WTC11 (cell line): ENCODE results near the gene SLC25A48. TPM values are rescaled to one million over a fixed set of nuclear protein-coding genes. Genes with fewer than 3 reads are reported as not detected.

Experiments
- ATAC-seq: fragments of 200-7000 bp; cut with Tn5 transposase; 2 replicates; pipeline ENCODE4 v1.10.0; 2021; ENCODE audit warnings: mild to moderate bottlenecking, moderate library complexity
- CTCF ChIA-PET: fragments of 300-600 bp; sonication (Branson Sonifier 250); formaldehyde crosslinking; loops from one replicate; lab custom pipeline; 2021; ENCODE audit warnings: antibody characterized with exemption; lab: Charles Lee
- POLR2A ChIA-PET: fragments of 350-600 bp; sonication (Branson Sonifier 250); formaldehyde crosslinking; loops from one replicate; lab custom pipeline; 2021; ENCODE audit warnings: antibody characterized with exemption; lab: Charles Lee
- DNase-seq: peaks from one replicate; pipeline ENCODE4 v3.0.0; 2021; ENCODE audit warnings: low spot score
- H3K27ac Mint-ChIP-seq: 2 replicates; pipeline ENCODE4 v1.8.0; 2021; ENCODE audit warnings: mixed read lengths
- H3K27me3 Mint-ChIP-seq: 2 replicates; pipeline ENCODE4 v1.8.0; 2021; ENCODE audit warnings: low read depth, mild to moderate bottlenecking, moderate library complexity, mixed read lengths
- H3K36me3 Mint-ChIP-seq: 2 replicates; pipeline ENCODE4 v1.8.0; 2021; ENCODE audit warnings: mixed read lengths
- H3K4me1 Mint-ChIP-seq: 2 replicates; pipeline ENCODE4 v1.8.0; 2022; ENCODE audit warnings: mixed read lengths
- H3K4me3 Mint-ChIP-seq: 2 replicates; pipeline ENCODE4 v1.8.0; 2021; ENCODE audit warnings: mild to moderate bottlenecking, moderate library complexity, mixed read lengths
- H3K9me3 Mint-ChIP-seq: 2 replicates; pipeline ENCODE4 v1.8.0; 2021; ENCODE audit warnings: mixed read lengths
- ATF2 ChIP-seq: sonication (generic); formaldehyde crosslinking; IDR thresholded peaks from 2 replicates; pipeline ENCODE4 v1.8.1; 2022; ENCODE audit warnings: low read depth, missing genetic modification reagents, borderline replicate concordance
- E2F1 ChIP-seq: sonication (generic); formaldehyde crosslinking; IDR thresholded peaks from 2 replicates; pipeline ENCODE4 v1.8.0; 2022; ENCODE audit warnings: mild to moderate bottlenecking, missing genetic modification reagents
- EMX1 ChIP-seq: fragments of 250-450 bp; sonication (Bioruptor Pico); IDR thresholded peaks from 2 replicates; pipeline ENCODE4 v1.8.0; 2021; ENCODE audit warnings: mild to moderate bottlenecking
- ETV6 ChIP-seq: sonication (generic); formaldehyde crosslinking; IDR thresholded peaks from 2 replicates; pipeline ENCODE4 v1.8.1; 2022; ENCODE audit warnings: mild to moderate bottlenecking, missing genetic modification reagents
- IRF1 ChIP-seq: sonication (generic); formaldehyde crosslinking; IDR thresholded peaks from 2 replicates; pipeline ENCODE4 v1.8.0; 2023; ENCODE audit warnings: missing genetic modification reagents
- IRF2 ChIP-seq: sonication (generic); formaldehyde crosslinking; IDR thresholded peaks from 2 replicates; pipeline ENCODE4 v1.8.0; 2022; ENCODE audit warnings: low read depth, missing genetic modification reagents, borderline replicate concordance
- RORB ChIP-seq: fragments of 250-450 bp; sonication (Bioruptor Pico); IDR thresholded peaks from 2 replicates; pipeline ENCODE4 v1.9.0; 2021; ENCODE audit warnings: mild to moderate bottlenecking
- SMAD4 ChIP-seq: sonication (generic); formaldehyde crosslinking; IDR thresholded peaks from 2 replicates; pipeline ENCODE4 v1.8.0; 2022; ENCODE audit warnings: mild to moderate bottlenecking, missing genetic modification reagents
- TEAD4 ChIP-seq: sonication (generic); formaldehyde crosslinking; IDR thresholded peaks from 2 replicates; pipeline ENCODE4 v1.8.0; 2022; ENCODE audit warnings: mild to moderate bottlenecking, missing genetic modification reagents
- ZNF121 ChIP-seq: sonication (generic); formaldehyde crosslinking; IDR thresholded peaks from 2 replicates; pipeline ENCODE4 v1.8.0; 2023; ENCODE audit warnings: missing genetic modification reagents
- ZNF232 ChIP-seq: sonication (generic); formaldehyde crosslinking; IDR thresholded peaks from 2 replicates; pipeline ENCODE4 v1.8.0; 2022; ENCODE audit warnings: mild to moderate bottlenecking, missing genetic modification reagents
- ZNF532 ChIP-seq: fragments of 250-450 bp; sonication (Bioruptor Pico); IDR thresholded peaks from 2 replicates; pipeline ENCODE4 v1.9.0; 2021; ENCODE audit warnings: mild to moderate bottlenecking, borderline replicate concordance
- total RNA-seq: library from RNA; stranded (reverse); gene quantifications from 3 replicates; pipeline ENCODE4 v1.2.3, GENCODE V29; 2021
- TF ChIP-seq, protein P1 (sequence below): sonication (generic); formaldehyde crosslinking; conservative IDR thresholded peaks from 2 replicates; pipeline ENCODE4 v1.8.1; 2023; ENCODE audit warnings: mild to moderate bottlenecking, low read depth, missing genetic modification reagents, moderate library complexity
- TF ChIP-seq, protein P2 (sequence below): sonication (generic); formaldehyde crosslinking; IDR thresholded peaks from 2 replicates; pipeline ENCODE4 v1.8.1; 2022; ENCODE audit warnings: mild to moderate bottlenecking, moderate library complexity, missing genetic modification reagents
- TF ChIP-seq, protein P3 (sequence below): sonication (generic); formaldehyde crosslinking; IDR thresholded peaks from 2 replicates; pipeline ENCODE4 v1.8.1; 2022; ENCODE audit warnings: missing genetic modification reagents, borderline replicate concordance
- TF ChIP-seq, protein P4 (sequence below): fragments of 250-450 bp; sonication (Bioruptor Pico); conservative IDR thresholded peaks from 2 replicates; pipeline ENCODE4 v1.9.0; 2021; ENCODE audit warnings: mild to moderate bottlenecking
- TF ChIP-seq, protein P5 (sequence below): sonication (generic); formaldehyde crosslinking; IDR thresholded peaks from 2 replicates; pipeline ENCODE4 v1.8.0; 2022; ENCODE audit warnings: mild to moderate bottlenecking, missing genetic modification reagents

SLC25A48 gene
- total RNA-seq, 1 experiment from 2014 or later = 1.1 TPM

DNA sequence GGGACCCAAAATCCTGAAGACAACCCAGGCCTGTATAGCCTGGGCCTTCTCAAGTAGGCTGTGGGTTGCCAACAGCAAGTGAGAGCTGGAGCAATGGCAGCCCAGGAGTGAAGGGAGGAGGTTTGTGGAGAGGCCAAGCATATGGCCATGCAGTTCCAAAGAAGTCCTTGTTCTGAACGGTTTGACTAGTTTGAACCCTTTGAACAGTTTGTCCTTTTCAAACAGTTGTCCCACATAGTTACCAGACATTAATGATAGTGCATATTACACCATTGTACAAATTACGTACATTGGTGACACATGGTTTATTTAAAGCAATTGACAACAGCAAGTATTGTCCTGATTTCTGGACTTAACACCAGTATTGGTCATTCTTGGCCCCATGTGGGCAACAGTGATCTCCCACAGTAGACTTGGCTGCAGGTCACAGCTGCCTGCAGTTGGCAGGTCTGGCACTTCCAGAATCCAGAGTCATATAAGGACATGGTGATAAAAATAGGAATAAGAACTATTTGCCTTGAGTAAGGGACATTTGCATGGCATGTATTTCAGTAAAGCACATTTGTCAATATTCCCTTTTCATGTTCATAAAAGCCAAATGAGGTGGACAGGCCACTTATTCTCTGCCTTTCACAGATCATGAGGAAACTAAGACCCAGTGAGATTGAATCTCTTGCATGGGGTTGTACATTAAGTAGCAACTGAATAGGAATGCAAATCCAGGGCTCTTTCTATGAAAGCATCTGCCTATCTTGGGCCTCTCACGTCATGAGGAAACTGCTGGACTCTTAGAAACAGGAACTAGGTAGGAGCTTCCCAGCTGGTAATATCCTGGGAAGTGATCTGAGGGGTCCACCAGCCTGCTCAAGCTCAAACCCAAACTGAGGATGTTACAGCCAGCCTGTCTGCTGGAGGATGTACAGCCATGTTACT is 30.3 kb downstream of the SLC25A48 start (continued):
- no peak for TF ChIP-seq ZNF532
- TF ChIP-seq ZNF232 (CRISPR knock-in tag) = no peak
- no peak for TF ChIP-seq E2F1 (CRISPR knock-in tag)

DNA sequence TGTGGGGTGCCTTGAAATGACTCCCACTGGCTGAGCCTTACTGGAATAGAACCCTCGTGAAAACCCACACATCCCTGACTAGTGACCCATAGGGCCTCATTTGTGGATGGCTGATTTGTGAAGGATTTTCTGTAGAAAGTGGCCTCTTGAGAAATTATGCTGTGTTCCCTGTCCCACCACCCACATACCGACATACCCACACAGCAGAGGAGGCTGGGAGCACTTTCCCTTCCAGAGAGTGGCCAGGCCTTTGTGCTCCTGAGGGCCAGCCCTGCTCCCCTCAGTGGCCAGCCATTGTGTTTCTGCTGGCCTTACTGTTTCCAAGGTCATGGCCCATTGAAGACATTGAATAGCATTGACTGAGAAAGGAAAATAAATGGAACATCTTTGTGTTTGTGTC is 31.6 kb downstream of the SLC25A48 start:
- ChIA-PET CTCF (no interaction called here), POLR2A (no interaction called here)
- TF ChIP-seq, protein P1, sequence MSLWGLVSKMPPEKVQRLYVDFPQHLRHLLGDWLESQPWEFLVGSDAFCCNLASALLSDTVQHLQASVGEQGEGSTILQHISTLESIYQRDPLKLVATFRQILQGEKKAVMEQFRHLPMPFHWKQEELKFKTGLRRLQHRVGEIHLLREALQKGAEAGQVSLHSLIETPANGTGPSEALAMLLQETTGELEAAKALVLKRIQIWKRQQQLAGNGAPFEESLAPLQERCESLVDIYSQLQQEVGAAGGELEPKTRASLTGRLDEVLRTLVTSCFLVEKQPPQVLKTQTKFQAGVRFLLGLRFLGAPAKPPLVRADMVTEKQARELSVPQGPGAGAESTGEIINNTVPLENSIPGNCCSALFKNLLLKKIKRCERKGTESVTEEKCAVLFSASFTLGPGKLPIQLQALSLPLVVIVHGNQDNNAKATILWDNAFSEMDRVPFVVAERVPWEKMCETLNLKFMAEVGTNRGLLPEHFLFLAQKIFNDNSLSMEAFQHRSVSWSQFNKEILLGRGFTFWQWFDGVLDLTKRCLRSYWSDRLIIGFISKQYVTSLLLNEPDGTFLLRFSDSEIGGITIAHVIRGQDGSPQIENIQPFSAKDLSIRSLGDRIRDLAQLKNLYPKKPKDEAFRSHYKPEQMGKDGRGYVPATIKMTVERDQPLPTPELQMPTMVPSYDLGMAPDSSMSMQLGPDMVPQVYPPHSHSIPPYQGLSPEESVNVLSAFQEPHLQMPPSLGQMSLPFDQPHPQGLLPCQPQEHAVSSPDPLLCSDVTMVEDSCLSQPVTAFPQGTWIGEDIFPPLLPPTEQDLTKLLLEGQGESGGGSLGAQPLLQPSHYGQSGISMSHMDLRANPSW (CRISPR knock-in tag) = no peak
- TF ChIP-seq, protein P2, sequence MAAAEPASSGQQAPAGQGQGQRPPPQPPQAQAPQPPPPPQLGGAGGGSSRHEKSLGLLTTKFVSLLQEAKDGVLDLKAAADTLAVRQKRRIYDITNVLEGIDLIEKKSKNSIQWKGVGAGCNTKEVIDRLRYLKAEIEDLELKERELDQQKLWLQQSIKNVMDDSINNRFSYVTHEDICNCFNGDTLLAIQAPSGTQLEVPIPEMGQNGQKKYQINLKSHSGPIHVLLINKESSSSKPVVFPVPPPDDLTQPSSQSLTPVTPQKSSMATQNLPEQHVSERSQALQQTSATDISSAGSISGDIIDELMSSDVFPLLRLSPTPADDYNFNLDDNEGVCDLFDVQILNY (CRISPR knock-in tag) = no peak
- no peak for TF ChIP-seq EMX1
- no peak for TF ChIP-seq ATF2 (CRISPR knock-in tag)
- TF ChIP-seq, protein P3, sequence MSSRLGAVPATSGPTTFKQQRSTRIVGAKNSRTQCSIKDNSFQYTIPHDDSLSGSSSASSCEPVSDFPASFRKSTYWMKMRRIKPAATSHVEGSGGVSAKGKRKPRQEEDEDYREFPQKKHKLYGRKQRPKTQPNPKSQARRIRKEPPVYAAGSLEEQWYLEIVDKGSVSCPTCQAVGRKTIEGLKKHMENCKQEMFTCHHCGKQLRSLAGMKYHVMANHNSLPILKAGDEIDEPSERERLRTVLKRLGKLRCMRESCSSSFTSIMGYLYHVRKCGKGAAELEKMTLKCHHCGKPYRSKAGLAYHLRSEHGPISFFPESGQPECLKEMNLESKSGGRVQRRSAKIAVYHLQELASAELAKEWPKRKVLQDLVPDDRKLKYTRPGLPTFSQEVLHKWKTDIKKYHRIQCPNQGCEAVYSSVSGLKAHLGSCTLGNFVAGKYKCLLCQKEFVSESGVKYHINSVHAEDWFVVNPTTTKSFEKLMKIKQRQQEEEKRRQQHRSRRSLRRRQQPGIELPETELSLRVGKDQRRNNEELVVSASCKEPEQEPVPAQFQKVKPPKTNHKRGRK (CRISPR knock-in tag) = no peak
- no peak for TF ChIP-seq SMAD4 (CRISPR knock-in tag)
- TF ChIP-seq ZNF121 (CRISPR knock-in tag) = no peak
- TF ChIP-seq RORB (CRISPR knock-in tag) = no peak
- no peak for TF ChIP-seq IRF2
- no peak for TF ChIP-seq IRF1
- TF ChIP-seq ETV6 (CRISPR knock-in tag) = no peak
- TF ChIP-seq, protein P4, sequence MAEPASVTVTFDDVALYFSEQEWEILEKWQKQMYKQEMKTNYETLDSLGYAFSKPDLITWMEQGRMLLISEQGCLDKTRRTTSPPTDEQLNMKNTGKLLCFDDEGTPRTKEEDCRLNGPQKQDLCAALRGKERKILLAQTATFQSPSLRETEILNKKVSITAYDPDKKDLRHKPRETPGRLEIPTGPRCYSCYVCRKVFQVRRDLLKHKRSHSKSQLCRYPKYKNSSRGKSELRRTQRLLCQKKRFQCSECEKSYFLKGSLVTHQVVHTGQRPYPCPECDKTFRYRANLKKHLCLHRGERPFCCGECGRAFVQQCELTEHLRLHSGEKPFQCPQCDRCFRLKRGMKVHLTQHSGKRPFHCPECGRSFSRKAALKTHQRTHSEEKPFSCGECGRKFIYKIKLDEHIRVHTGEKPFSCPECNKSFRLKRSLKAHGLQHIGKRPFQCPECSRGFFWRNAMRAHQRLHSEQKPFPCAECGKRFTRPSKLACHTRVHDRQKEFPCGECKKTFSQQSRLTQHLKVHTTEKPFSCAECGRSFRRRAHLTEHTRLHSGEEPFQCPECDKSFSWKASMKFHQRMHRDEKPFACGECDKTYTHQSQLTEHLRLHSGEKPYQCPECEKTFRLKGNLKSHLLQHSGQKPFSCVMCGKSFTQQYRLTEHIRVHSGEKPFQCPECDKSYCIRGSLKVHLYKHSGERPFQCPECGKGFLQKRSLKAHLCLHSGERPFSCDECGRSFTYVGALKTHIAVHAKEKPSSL (CRISPR knock-in tag) = no peak
- TF ChIP-seq TEAD4 (CRISPR knock-in tag) = no peak
- TF ChIP-seq, protein P5, sequence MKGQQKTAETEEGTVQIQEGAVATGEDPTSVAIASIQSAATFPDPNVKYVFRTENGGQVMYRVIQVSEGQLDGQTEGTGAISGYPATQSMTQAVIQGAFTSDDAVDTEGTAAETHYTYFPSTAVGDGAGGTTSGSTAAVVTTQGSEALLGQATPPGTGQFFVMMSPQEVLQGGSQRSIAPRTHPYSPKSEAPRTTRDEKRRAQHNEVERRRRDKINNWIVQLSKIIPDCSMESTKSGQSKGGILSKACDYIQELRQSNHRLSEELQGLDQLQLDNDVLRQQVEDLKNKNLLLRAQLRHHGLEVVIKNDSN (CRISPR knock-in tag) = no peak

More for the DNA sequence above, 31.6 kb downstream of the SLC25A48 start:
- H3K27ac Mint-ChIP-seq = no peak overlapping the region
- DNase-seq (no peak), ATAC-seq (no peak)
- no peaks in the 10 kb centered on the region for H3K9me3 Mint-ChIP-seq
- peaks cover 3% of the 10 kb centered on the region; the same call in 1 of the 2 replicates for H3K27me3 Mint-ChIP-seq
- H3K36me3 Mint-ChIP-seq = no peaks in the 10 kb centered on the region
- H3K4me1 Mint-ChIP-seq = no peaks in the 10 kb centered on the region
- no peak overlapping the region for H3K4me3 Mint-ChIP-seq
